WI38 (cell line): ENCODE data around the gene ABCD3.

Experiments
- H3K4me3 ChIP-seq: 2 replicates; pipeline ENCODE4 v1.5.1; 2011; ENCODE audit warnings: low read depth, mild to moderate bottlenecking, control low read depth, low read length
- TF ChIP-seq, protein P1 (sequence below): IDR thresholded peaks from 2 replicates; pipeline ENCODE4 v1.5.1; 2012; ENCODE audit warnings: low read depth, mild to moderate bottlenecking, control low read depth, low read length

Gene ABCD3

DNA sequence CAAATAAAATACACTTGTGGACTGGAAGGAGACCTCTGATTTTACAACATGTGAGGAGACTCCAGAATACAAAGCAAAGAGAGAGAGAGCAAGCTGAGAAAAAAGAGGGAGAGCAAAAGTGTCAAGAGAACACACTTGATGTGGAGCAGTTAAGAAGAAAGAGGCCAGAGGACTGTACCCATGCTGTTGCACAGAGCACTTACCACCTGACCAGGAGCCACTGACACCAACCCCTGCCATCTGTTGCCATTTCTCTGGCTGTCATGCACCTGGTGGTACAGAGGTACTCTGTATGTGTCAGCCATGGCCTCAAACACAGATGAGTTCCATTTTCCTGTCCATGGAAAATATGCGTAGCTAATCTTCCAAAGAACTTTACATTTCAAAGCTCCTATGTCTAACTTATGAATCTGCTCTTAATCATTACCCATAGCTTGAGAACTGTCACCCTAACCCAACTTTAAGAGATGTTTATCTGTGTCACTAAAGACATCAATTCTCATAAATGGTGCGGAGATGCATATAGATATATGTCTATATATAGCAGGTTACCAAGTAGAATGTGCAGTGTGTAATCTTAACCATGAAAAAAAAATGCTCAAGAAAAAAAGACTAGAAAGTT is 32.8 kb upstream of the ABCD3 start:
- H3K4me3 ChIP-seq = no peak overlapping the region
- TF ChIP-seq, protein P1, sequence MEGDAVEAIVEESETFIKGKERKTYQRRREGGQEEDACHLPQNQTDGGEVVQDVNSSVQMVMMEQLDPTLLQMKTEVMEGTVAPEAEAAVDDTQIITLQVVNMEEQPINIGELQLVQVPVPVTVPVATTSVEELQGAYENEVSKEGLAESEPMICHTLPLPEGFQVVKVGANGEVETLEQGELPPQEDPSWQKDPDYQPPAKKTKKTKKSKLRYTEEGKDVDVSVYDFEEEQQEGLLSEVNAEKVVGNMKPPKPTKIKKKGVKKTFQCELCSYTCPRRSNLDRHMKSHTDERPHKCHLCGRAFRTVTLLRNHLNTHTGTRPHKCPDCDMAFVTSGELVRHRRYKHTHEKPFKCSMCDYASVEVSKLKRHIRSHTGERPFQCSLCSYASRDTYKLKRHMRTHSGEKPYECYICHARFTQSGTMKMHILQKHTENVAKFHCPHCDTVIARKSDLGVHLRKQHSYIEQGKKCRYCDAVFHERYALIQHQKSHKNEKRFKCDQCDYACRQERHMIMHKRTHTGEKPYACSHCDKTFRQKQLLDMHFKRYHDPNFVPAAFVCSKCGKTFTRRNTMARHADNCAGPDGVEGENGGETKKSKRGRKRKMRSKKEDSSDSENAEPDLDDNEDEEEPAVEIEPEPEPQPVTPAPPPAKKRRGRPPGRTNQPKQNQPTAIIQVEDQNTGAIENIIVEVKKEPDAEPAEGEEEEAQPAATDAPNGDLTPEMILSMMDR = no peak

DNA sequence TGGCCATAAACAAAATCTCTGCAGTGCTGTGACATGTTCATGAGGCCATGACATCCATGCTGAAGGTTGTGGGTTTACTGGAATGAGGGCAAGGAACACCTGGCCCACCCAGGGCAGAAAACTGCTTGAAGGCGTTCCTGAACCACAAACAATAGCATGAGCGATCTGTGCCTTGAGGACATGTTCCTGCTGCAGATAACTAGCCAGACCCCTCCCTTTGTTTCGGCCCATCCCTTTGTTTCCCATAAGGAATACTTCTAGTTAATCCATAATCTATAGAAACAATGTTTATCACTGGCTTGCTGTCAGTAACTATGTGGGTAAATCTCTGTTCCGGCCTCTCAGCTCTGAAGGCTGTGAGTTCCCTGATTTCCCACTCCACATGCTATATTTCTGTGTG is 28.9 kb upstream of the ABCD3 start:
- H3K4me3 ChIP-seq = no peak overlapping the region
- TF ChIP-seq, protein P1 = no peak

GRCh38 chr1:94394247-94394646 is 23.9 kb upstream of the ABCD3 start:
- TF ChIP-seq, protein P1 = no peak
- no peak overlapping the region for H3K4me3 ChIP-seq

DNA sequence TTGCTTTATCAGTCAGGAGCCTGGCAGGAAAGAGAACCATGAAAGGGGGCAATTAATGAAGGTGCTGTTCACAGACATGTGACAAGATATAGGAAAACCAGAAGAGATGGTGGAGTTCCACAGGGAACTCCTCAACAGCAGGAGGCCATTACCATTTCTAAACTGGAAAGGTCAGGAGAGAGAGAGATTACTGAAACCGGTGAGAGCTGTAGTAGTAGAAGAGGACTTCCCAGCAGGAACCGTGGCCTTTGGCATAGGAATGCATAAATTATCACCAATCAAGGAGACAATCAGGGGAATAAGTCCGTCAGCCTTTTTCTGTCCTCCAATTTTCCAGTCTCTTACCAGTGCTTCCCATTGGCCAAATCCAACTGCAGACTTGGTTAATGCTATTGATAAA is 23.0 kb upstream of the ABCD3 start:
- H3K4me3 ChIP-seq = no peak overlapping the region
- TF ChIP-seq, protein P1 = no peak

- H3K4me3 ChIP-seq = no peak overlapping the region
- TF ChIP-seq, protein P1 = no peak
Observed at GRCh38 chr1:94395748-94396309, 22.4 kb upstream of the ABCD3 start.

DNA sequence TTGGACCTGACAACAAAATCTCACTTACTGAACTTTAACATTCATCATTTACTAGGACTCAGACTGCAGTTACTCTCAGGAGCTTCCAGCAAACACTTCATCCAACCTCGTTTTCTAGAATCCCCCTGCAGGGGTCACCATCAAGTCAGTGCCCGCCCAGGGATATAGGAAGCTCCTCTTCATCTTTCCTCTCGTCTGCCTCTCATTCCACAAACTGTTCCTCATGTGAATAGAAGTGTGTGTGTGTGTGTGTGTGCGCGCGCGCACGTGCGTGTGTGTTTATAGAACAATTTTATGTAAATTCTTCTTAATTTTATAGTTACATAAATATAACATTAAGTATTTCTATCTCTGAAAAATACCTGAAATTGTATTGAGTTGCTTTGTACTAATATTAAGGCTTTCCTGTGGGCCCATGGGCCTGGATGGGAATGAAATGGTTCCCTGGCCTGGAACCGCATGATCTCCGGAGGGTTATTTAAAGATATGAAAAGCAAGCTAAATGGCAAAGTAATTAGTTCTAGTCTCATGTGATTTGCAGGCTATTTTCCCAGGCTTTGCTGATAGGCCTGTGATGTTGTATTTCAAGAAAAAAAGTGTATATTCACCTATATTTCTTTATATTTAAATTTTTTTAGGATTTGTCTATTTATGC is 21.7 kb upstream of the ABCD3 start:
- TF ChIP-seq, protein P1 = peak; percentile 14; the same call in 1 of the 2 replicates

DNA sequence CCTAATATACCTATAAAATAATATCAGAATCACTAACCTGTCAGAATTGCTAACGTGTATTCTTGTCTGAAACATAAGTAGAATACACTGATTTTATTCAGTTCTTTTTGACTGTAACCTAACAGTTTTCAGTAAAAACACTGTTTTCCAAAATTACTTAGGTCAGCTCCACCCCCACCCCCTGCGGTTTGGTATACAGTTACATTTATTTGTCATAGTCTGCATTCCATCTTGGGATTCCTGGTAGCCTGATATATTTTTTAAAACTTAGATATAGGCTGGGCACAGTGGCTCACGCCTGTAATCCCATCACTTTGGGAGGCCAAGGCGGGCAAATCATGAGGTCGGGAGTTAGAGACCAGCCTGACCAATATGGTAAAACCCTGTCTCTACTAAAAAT is 19.8 kb upstream of the ABCD3 start:
- TF ChIP-seq, protein P1 = no peak
- H3K4me3 ChIP-seq = no peak overlapping the region

More for the DNA sequence above, 21.7 kb upstream of the ABCD3 start:
- H3K4me3 ChIP-seq = no peak overlapping the region
